Endothelial cell of umbilical vein (primary cell): ENCODE data around the gene SWSAP1.

Experiments
- JUN ChIP-seq: IDR thresholded peaks from 2 replicates; pipeline ENCODE4 v1.6.1; 2011; ENCODE audit warnings: borderline replicate concordance, low read depth; ENCODE audit not compliant: insufficient read length, insufficient read depth
- POLR2A ChIP-seq: IDR thresholded peaks from 2 replicates; pipeline ENCODE4 v1.6.1; 2012; ENCODE audit warnings: low read depth, mild to moderate bottlenecking, control low read depth, low read length
- POLR2AphosphoS5 ChIP-seq: IDR thresholded peaks from 2 replicates; pipeline ENCODE4 v1.6.1; 2012; ENCODE audit warnings: low read depth, mild to moderate bottlenecking, control low read depth, low read length, moderate library complexity; ENCODE audit not compliant: insufficient read depth
- TF ChIP-seq, protein P1 (sequence below), 2 donors: IDR thresholded peaks; 1 replicate in 1 of 2; 2 replicates in 1 of 2; pipeline ENCODE4 v1.5.1; 2011; ENCODE audit warnings: low read length in 2 of 2, mild to moderate bottlenecking in 2 of 2, moderate library complexity in 2 of 2, control low read depth in 1 of 2, inconsistent platforms in 1 of 2, low read depth in 1 of 2; ENCODE audit not compliant: insufficient read depth in 1 of 2; ENCODE audit errors: extremely low read depth in 1 of 2

DNA sequence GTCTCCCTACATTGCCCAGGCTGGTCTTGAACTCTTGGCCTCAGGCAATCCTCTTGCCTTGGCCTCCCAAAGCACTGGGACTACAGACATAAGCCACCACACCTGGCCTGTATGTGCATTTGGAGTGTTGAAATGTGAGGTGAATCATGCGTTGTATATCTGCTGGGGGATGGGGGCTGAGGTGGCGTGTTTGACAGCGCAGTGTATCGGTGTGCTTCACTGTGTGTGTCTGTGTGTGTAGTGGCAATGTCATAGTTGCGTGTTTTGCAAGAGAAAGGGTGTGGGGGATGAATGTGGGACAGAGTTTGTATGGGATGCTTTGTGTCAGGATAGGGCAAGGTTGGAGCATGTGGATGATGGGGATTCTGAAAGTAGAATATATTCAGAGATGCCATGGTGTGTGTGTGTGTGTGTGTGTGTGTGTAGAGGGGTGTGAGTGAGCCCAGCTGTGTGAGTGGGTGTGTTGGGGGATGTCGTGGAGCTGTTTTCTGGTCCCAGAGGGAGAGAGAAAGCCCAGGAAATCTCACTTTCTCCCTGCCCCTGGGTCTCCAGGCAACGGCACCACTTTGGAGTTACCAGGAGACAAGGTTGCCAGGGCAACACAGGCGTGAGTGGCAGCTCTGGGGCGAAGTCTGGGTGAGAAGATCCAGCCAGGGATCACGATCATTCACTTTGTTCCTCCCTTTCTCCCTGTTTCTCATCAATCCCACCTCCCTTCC is 1.1 kb upstream of the SWSAP1 start:
- TF ChIP-seq, protein P1, sequence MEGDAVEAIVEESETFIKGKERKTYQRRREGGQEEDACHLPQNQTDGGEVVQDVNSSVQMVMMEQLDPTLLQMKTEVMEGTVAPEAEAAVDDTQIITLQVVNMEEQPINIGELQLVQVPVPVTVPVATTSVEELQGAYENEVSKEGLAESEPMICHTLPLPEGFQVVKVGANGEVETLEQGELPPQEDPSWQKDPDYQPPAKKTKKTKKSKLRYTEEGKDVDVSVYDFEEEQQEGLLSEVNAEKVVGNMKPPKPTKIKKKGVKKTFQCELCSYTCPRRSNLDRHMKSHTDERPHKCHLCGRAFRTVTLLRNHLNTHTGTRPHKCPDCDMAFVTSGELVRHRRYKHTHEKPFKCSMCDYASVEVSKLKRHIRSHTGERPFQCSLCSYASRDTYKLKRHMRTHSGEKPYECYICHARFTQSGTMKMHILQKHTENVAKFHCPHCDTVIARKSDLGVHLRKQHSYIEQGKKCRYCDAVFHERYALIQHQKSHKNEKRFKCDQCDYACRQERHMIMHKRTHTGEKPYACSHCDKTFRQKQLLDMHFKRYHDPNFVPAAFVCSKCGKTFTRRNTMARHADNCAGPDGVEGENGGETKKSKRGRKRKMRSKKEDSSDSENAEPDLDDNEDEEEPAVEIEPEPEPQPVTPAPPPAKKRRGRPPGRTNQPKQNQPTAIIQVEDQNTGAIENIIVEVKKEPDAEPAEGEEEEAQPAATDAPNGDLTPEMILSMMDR (IDR thresholded peaks at IDR 0.05; ENCODE audit: extremely low read depth in 1 of 2, insufficient read depth in 1 of 2, low read depth in 1 of 2, low read length in 2 of 2): no peak
- no peak for TF ChIP-seq POLR2AphosphoS5
- TF ChIP-seq POLR2A: no peak
- TF ChIP-seq JUN: no peak
